ENCODE results near the gene PTPN3.

The PTPN3 gene

DNA sequence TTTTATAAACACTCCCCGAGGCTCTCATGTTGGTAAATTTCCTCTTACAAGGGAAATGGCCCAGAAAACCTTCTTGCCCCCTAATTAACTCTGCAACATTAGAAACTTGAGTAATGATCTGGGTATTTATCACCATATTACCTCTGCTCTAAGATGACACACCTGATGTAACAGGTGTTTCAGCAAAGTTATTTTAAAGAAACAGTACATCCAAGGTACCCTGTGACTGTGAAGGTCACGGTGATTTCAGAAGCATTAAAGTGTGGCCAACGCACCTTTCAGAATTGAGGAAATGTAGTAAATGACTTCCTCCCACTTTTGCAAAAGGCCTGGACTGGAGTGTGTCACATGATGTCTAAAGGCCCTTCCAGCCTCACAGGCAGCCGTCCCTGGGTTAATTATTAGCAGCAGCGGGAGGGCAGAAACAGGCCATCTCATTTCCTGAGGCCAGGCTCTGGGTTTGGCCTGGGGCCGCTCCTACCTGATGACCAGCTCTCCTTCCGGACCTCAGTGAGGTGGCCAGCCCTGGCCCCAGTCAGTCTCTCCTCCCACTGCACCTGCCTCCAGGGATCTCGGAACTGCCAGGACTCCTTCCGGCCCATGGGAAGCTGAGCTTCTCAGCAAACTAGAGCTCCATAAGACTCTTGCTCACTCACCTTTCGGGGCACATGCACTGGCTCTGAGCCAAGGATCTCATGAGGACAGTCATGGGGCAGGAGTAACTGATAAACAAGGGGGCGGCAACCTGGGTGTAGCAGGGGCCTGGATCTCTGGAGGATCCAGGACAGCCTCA is 20.7 kb downstream of the PTPN3 start:
- DNase-seq (ENCODE audit: low read depth): no peak

DNA sequence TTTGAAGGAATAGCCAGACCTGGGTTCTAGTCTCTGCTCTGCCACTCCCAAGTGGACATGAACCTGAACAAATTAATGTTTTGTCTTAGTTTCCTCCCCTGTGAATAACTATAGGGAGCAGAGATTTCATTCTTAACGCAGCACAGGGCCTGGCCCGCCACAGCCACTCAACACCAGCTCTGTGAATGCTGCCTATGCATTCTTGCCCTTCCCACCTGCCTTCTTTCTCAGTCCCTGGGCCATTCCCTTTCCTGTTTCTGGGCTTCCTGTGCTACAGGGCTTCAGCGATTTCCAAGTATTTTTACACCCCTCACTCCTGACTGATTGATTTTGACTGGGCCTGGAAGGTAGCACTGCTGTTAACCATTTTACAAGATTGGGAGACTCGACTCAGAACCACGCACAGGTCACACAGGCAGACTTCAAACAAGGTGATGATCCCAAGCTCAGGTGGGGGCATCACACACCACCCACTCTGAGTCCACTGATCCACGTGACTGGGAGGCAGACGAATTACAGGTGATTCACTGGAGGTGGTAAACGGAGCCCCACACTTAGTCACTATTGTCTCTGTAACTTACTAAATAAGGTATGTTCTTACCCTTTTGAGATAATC is 21.4 kb downstream of the PTPN3 start:
- DNase-seq (ENCODE audit: low read depth): no peak

DNA sequence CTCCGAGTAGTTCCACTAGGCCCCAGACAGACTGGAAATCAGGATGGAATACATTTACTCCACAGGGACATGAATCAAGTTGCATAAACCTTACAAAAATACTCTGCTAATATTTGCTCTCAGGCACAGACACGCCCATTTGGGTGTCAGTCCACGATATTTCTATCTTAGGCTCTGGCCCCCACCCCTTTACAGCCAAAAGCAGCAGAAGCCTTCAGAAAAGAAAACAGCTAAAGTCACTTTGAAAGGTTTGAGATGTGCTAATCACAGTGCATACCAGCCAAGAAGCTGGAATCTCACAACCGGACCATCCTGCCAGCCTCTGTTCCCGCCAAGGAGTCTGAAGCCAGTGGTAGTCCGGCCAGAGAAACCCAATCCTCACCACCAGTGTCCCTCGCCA is 22.6 kb downstream of the PTPN3 start:
- DNase-seq (ENCODE audit: low read depth): no peak

DNA sequence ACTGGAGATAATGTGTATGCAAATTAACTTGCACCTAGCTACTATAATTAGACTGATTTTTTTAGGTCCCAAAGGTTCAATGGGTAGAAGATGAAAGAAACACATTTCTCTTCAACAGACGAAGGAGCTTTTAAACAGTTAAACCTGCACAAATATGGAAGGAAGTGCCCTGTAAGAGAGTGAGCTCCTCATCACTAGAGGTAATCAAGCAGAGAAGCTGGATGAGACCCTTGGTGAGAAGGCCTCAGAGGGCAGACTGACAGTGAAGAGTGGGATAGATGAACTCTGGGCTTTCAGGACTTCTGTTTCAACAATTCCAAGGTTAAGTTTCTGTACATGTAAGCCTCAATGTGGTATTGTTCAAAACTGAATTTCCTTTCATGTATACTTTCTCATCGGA is 23.2 kb downstream of the PTPN3 start:
- DNase-seq (ENCODE audit: low read depth): no peak

DNA sequence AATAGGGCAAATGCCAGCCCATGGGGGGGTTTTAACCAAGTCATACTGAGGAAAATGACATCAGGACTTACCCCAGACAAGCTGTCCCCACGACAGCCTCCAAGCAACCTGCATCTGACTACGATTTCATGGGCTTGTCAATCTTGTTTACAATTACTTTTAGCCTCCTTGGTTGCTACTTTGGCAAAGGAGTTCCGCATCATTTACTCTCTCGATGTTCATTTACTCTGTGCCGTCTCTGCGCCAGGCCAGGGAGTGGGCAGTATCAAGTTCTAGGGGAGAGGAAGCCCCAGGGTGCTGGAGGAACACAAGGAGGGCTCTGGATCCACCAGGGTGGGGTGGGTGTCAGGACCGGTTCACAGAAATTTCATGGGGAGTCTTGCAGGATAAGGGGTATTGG is 23.9 kb downstream of the PTPN3 start:
- DNase-seq (ENCODE audit: low read depth): no peak

DNA sequence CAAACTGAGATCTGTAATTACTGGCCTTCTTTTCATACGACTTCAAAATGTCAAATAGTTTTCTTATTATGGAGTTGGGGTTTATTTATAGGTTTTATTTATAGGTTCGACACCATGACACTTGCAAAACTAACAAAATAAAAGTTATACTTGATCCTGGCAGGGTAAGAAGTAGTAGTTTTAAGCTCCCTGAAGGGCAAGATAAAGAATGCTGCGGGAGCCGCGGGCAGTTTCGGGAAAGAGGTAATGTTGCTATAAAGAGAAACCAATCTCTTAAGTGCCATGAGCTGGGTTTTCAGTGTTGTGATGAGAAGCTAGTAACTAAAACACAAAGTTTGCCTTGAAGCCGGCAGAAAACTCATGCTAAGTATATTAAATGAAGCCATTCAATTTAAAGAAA is 24.8 kb downstream of the PTPN3 start:
- no peak for DNase-seq (ENCODE audit: low read depth)

DNA sequence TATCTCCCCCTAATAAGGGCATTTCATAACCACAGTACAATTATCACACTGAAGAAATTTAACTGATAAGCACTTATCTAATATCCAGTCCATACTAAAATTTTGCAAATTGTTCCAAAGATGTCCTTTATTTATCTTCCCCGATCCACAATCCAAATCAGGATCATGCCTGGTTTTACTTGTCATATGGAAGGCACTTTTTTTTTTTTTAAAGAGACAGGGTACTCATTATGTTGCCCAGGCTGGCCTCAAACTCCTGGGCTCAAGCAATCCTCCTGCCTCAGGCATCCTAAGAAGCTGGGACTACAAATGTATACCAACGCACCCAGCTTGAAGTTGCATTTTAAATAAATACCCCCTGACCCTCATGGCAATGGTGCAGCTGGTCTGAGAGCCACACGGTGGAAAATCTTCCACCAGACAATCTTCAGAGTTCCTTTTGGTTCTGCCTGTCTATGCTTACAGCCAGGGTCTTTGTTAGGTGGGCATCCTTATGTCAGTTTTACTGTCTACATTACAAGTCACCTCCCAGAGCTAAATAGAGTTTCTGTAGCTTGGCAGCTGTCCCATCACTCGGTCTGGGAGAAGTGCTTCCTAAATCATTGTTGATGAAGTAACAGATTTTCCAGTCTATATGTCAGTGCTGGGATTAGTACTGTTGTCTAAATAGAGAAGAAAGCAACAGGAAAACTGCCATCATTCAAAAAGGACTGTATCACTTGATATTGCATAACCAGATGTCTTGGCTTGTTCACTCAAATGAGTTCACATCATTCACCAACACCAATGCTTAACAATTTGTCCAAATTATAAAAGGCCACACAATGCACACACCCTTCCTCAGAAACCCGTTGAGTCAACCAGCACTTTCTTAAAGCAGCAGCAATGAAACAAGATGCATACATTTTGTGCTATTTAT is 26.4 kb downstream of the PTPN3 start:
- DNase-seq (ENCODE audit: low read depth): no peak

DNA sequence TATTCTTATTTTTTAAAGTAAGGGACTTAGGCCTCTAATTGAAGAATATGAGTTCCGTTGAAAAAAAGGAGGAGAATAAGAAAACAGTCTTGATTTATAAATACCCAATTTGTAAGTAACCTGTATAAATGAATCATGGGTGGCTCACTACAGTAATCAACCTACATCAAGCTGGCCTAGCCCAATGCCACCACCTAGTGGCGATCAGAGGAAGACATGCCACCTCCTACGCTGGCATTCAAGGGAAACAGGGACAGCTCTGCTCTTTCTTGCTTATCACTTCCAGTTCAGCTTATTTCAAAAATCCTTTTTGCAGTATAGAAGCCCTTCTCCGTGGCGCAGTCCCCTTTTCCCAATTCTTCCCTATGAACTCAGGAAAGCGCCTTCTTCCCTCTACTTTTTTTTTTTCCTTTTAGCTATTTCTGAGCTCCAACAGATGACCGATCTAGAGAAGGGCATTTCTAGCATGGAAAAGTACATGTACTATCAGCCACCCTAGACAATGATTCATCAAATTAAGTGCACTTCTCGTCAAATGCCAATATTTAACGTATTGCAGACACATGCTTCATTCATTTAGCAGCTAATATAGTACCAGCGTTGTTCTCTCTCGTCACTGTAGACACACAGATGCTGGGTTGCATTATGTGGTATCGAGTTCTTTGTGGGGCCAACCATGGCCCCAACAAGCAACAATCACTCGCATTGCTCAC is 28.3 kb downstream of the PTPN3 start:
- DNase-seq (ENCODE audit: low read depth): peak; percentile 31

DNA sequence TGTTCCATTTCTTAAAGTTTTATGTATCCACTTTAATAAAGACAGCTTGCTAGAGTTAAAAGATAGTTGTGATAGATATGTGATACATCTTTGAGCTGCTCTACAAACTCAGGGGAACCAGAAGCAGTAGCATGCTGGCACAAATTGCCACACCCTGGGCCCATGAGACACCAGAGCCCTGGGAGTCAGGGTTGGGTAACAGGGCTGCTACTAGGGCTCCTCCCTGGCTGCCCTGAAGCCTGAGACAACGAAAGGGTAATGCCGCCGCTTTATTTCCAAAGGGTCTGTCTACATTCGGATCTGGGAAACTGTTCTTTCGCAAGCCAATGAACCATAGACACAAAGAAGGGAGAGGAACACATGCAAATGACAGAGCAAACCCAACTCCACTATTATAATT is 29.2 kb downstream of the PTPN3 start:
- no peak for DNase-seq (ENCODE audit: low read depth)

DNA sequence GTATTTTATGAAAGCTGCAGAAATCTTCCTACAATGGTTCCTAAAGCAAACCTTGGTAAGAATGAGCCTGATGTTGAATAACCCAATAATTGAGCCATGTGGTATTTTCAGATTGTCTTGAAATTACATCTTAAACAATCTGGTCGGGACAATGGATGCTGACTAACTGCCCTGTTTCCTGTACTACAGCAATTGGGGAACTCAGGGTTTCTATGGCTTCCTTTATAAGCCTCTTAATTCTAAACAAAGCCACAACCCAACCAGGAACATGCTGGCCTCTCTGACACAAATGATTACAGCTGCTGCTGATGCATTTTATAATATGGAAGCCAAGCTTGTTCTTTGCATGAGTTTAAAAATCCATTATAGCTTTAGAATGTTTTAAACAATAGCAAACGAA is 30.2 kb downstream of the PTPN3 start:
- no peak for DNase-seq (ENCODE audit: low read depth)

DNA sequence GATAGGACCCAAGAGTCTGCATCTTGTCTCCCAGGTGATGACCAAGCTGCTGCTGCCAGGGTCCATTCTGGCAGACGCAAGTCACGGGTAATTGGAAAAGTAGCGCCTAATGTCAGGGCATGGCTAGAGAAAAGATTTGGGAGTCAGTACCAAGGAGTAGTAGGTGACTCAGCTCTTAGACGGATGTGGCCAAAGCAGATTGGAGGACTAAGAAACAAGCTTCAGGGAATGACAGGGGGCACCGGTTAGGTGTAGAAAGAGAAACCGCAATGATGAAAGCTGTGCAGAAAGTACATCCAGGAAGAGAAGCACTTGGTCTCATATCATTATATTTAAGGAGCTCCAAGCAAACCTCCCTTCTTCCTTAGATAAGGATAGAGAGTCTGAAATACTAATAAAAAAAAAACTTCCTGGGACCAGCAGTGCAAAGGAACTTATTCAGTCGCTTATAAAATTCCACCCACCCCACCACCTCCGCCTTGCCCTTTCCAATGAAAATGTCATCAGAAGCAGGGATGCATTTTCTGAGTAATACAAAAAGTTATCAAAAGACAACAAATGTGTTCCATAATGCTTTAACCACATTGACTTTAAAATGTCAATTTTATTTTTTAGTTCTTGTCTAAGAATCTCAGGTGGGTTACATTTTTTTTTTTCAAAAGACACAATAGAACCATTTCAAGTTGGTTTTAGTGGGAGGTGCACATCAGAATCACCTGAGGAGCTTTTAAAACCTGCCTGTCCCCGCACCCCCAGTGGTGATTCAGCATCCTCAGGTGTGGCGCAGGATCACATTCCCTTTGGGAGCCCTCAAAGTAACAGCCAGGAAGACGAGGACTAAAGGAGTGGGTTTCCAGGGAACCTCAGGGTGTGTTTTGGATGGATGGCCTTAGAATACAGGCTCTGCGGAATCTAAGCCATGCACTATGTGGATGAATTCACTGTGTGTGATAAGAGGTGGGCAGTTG is 31.2 kb downstream of the PTPN3 start:
- no peak for DNase-seq (ENCODE audit: low read depth)

DNA sequence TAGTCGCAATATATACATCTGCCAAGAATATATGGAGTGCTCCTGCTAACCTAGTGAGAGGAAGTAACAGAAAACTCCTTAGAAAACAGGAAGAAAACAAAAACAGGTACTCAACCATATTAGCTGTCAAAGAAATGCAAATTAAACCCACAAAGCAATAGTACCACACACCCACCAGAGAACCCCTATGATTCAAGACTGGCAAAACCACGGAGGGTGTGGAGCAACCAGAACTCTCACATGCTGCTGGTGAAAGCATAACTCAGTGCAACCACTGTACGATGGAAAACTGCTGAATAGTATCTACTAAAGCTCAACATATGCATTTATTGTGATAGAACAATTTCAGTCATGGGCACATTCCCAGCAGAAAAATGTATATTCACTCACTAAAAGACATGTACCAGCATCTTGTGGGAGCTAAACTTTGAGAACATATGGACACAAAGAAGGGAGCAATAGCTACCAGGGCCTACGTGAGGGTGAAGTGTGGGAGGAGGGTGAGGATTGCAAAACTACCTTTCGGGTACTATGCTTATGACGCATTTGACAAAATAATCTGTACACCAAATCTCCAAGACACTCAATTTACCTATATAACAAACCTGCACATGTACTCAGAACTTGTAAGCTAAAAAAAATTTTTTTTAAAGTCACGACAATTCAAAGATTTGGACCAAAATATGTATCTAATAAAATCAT is 34.0 kb downstream of the PTPN3 start:
- no peak for DNase-seq (ENCODE audit: low read depth)

DNA sequence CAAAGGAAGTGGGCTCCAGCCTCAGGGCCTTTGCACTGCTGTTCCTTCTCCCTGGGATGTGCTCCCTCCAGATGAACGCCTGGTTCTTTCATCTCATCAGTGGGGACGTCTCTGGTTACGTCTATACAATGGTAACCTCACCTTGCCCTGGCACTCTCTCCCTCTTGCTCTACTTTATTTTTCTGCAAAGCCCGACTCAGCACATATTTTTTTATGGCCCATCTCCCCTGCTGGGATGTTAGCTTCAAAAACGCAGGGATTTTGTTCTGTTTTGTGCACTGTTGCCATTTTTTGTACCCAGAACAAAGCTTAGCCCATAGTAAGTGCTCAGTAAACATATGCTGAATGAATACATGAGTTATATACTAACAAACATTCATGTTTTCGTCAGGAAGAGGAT is 37.5 kb downstream of the PTPN3 start:
- no peak for DNase-seq (ENCODE audit: low read depth)

DNA sequence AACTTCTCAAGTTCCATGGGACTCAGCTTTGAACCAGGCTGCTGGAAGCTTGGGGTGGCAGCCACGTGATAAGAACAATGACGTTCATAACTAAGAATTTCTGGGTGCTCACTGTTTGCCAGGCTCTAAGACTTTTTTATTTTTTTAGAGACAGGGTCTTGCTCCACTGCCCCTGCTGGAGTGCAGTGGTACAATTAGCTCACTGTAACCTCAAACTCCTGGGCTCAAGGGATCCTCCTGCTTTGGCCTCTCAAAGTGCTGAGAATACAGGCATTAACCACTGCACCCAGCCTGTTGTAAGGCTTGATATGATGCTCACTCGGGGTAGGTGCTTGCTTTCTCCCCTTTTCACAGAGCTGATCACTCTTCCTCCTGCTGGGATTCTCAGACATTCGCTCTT is 38.7 kb downstream of the PTPN3 start:
- no peak for DNase-seq (ENCODE audit: low read depth)

DNA sequence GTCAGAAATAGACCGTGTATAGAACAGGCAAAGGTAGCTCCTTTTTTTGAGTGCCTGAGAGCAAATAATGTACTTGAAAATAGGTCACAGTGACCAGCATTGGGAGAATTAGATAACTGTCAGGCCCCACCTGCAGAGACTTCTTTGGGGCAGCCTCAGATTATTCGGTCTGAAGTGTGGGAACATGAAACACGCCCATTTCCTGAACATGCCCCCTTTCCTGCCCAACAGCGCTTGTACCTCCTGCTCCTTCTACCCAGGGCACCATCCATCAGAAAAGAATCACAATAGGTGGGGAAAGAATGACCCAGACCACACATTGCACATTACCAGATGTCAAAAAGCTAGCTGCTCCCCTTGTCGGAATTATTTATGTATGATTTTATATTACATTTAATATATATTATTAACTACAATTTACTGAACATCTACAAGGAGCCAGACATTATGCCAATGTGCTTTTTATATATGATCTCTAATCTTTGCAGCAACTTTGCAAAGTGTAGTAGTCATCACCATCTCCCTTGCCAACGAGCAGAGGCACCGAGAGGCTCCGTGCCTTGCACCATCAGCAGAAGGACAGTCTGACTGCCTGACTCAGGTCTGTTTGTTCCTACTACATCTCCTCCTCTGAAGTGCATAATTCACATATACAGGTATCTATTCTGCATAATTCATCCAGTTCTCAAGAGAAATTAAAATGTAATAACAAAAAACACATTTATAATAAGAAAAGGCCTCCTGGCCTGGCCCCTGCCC is 39.5 kb downstream of the PTPN3 start:
- no peak for DNase-seq (ENCODE audit: low read depth)

DNA sequence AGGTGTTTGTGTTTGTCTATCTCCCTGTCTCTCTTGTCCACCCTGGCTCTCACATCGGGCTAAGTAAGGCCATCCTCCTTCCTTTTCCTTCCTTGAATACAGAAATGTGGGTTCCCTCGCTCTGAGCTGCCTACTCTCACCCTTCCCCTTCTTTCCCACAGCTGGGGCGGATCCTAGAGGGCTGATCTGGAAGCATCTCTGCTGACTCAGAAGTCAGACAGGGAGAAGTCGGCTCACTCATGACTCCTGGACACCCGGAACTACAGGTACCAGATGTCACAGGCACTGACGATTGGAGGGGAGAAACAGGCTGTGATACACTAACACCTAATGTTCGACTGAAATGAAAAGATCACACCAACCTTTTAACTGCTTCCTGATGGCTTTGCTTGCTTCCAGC is 41.3 kb downstream of the PTPN3 start:
- no peak for DNase-seq (ENCODE audit: low read depth)

DNA sequence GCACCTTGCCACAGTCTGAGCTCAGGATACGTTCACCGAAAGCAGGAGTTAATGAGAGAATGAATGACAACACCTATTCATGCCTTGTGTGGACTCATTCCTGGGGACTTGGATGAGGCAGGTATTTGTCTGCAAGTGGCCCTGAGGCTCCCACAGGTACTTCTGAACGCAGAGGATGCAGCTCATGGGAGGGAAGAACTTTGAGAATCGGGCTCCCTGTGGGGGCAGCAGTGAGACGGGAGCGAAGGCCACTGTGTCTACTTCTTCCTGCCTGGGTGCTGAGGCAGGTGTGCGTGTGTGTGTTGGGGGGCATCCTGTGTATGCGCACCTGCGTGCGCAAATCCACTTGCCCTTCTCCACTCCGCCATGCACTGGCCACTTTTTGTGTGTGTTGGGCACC is 42.2 kb downstream of the PTPN3 start:
- DNase-seq (ENCODE audit: low read depth): no peak

DNA sequence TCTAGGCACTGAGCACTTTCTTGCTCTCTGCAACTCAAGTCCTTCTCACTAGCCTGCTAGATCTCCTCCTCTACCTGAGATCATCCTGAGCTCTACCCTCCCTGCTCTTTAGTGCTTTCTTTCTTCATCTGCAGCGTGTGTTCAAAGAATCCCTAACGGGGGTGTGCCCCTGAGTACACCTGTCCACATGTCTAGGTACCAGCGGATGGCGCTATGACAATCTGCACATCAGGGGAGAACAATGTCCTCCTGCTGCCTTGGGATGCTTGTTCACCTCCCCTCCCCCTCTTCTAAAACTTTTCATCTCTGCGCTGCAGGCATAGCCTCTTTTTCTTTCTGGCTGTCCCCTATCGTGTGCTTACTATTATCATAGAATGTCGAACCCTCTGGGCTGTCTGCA is 42.7 kb downstream of the PTPN3 start:
- no peak for DNase-seq (ENCODE audit: low read depth)

DNA sequence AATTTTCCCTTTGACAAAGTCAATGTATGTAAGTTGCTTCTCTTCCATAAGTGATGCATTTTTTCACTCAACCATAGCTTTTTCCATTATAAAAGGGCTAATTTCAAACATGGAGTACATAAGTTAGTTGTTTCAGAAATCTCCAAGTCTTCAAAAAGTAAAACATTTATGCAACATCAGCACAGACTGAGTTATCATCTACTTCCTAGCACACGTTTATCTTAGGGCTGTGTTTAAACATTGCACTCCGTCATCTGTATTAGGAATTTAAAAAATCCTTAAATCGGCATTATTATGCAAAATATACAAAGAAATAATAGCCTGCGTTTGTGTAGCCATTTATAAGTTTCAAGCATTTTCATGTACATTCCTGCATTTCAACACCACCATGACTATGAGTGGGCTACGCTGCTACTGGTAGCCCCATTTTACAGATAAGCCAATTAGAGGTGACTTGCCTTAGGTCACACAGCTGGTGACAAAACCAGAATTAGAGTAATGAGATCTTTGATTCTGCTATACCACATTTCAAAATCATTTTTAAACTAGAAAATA is 43.4 kb downstream of the PTPN3 start:
- no peak for DNase-seq (ENCODE audit: low read depth)
